ENCODE measurements around the gene OR2H1.
"Not testable (repeated sequence)": the region's sequence is repeated elsewhere in the genome, so short reads cannot be mapped to it uniquely, and the experiment has no call there.

OR2H1 gene

DNA sequence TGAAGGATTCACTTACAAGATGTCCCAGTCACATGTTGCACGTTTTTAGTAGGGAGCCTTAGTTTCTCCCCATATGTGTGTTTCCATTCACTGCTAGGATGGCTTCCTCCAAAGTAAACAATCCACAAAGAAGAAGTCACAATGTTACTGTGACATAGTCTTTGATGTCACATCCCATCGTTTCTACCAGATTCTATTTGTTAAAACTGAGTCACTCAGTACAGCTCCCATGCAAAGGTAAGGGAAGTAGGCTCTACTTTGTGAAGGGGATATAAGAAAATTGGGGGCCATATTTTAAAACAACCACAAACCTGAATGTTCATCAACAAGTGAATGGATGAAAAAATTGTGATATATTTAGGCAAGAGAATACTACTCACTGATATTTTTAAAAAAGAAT is at the start of gene OR2H1, which contains the start of gene OR11A1:
OR2H1 (plus strand) TSS at position 185 of the 400 bp plus-strand sequence. CDS start 4,615 bp downstream, outside the sequence.
OR11A1 (minus strand) TSS at position 101 of the 400 bp plus-strand sequence. CDS start 29,430 bp downstream, outside the sequence.
- no peak for DNase-seq

DNA sequence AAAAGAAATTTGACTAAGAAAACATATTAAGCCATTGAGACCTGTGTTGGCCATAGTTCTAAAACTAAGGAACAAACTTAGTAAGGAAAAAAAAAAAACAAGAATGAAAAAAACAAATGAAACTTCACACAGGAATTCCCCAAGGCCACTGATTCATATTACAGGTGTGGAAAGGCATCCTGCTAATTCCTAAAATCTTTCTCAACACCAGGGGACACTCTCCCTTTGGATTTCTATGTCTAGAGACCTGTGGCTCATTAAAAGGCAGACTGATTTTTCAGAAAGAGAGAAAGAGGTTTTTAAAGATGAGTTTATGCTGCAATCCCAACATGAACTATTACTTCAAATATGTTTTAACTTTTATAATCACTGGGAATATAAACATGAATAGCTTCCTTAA is 42.4 kb upstream of the OR2H1 start, which contains the start of gene OR12D1:
OR12D1 (plus strand) TSS at position 341 of the 400 bp plus-strand sequence.
- DNase-seq: no peak

DNA sequence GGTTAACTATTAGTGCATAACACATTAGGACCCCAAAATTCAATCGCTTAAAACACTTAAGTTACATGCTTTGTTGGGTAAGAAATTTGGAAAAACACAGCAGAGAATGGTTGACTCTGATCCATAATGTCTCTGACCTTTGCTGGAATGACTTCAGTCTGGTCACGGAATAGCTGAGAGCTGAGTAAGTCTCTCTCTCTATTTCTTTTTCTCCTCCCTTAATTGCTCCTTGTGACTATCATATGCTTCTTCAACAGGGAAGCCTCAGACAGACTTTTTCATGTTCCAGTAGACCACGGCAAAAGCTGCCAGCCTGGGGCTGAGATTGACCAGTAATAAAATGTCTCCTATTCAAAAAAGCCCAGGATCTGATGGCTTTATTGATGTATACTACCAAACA is 37.4 kb upstream of the OR2H1 start:
- no peak for DNase-seq

DNA sequence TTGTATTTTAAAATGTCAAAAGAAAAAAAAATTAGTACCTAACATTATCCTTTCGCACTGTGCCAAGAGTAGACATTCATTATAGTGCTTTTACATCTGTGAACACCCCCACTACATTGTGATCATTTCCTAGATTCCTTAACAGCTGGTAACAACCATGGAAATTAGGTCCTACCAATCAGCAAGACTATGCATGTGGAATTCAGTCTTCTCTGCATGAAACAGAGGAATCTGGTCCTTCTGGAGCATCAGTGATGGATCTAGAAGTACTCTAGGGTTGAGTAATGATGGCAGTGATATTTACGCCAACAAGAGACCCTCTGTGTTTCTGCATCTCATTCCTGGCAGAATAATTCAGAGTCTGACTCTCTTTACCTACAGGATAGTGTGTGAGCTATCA is 32.8 kb upstream of the OR2H1 start:
- DNase-seq: no peak

DNA sequence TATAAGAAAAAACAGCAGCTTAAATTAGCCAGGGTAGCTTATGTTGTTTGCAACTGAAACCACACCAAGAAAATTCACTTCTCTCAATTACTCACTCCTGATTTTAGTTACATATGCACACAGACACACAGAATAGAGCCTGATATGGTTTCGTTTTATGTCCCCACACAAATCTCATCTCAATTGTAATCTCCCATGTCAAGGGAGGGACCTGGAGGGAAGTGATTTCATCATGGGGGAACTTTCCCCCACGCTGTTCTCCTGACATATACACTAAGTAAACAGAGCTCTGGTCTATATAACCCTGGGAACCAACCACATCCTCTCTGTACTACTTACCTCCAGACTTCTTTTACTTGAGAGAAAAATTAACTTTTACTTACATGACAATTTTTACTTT is 32.4 kb upstream of the OR2H1 start:
- DNase-seq: no peak

DNA sequence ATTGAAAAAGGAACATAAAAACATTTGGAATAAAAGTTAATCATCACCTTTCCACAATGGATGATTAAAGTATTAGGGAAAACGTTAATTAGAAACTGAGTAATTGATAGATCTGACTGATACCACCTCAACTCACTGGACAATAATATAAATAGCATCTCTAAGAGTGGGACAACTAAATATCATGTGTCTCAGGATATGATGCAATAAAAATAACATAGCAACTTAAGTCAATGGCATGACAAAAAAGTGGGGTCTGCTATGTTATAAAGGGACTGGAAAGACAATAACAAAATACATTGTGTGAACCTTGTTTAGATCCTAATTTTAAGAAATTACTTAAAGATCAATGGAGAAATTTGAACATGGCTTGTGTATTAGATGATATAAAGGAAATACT is 31.9 kb upstream of the OR2H1 start:
- no peak for DNase-seq

DNA sequence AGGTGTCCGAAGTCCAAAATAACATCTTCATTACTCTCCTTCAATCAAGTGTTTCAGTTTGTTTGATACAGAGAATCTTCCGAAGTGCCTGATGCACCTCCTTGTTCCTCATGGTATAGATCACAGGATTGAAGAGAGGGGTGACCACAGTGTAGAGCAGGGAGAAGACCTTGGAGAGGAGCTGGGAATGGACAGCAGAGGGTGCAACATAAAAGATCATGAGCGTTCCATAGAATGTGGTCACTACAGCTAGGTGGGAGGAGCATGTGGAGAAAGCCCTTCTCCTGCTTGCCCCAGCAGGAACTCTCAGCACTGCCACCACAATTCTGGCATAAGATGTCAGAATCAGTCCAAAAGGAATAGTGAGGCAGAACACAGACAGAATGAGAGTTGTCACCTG is 30.3 kb upstream of the OR2H1 start:
- DNase-seq: no peak

DNA sequence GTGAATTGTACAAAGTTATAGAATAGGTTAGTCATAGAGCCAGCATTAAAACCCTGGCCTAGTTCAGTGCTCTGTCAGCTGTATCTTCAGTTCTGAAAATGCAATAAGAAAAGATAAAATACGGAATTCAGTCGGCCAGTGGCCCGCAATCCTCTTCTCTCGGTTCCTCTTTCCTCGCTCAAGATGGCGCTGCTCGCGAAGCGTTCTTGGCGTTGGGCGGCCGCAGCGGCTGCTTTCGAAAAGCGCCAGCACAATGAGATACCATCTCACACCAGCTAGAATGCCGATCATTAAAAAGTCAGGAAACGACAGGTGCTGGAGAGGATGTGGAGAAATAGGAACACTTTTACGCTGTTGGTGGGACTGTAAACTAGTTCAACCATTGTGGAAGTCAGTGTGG is 20.2 kb upstream of the OR2H1 start:
- DNase-seq: not testable (repeated sequence)

DNA sequence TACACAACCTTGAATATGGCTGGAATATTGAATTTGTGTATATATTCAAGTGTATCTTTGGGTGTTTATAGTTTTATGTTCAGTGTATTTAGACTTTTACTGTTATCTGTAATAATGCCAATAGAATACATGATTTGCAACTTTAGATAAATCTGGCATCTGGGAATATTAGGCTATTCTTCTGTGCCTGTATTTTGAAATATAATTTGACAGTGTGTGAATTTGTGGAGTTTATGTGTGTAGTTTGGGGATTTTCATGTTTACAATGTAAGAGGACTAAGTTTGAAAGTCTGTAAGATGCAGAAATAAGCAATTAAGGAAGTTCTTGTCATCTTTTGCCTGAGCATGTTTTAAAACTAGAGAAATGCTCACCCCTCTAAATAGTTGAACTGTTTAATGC is 17.9 kb upstream of the OR2H1 start, which contains the start of gene OR10C1:
OR10C1 (plus strand) TSS at position 301 of the 400 bp plus-strand sequence. CDS start 710 bp downstream, outside the sequence.
- DNase-seq: no peak

DNA sequence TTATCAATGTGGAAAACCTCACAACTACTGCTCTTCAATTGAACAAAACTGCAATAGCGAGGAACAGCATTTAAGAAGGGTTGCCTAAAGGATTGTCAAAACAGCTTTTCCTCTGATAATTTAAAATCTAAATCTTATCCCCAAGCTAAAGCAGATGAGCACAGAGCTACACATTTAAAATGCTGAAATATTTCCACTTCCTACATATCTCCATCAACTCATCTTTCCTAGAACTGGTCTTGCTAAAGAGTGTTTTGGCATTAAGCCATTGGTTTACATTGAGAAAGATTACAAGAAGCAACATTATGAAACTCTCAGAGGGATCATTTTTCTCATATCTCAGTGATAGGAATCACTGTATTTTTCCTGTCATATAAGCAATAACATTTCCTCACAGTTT is 14.2 kb upstream of the OR2H1 start:
- DNase-seq: no peak

DNA sequence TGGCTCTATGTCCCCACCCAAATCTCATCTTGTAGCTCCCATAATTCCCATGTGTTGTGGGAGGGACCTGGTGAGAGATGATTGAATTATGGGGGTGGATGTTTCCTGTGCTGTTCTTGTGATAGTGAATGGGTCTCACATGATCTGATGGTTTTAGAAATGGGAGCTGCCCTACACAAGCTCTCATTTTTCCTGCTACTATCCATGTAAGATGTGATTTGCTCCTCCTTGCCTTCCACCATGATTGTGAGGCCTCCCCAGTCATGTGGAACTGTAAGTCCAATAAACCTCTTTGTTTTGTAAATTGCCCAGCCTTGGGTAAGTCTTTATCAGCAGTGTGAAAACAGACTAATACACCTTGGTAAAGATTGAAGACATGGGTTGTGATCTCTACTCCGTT is 12.9 kb upstream of the OR2H1 start:
- not testable (repeated sequence) for DNase-seq

DNA sequence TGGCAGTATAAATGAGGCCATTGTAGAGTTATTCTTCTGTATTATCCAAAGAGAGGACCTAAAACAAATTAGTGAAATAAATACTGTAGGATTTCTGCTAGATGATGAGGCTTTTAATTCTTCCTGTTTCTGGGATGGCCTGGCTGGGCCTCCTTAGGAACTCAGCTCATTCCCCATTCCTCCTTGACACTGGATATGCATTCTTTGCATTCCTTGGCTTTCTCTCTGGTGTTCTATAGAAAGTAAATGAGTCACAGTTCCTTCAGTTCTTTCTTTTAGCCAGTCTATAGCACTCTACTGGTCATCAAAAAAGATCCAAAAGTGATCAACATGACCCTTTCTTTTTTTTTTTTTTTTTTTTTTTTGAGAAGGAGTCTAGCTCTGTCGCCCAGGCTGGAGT is 9.3 kb upstream of the OR2H1 start:
- DNase-seq: no peak

DNA sequence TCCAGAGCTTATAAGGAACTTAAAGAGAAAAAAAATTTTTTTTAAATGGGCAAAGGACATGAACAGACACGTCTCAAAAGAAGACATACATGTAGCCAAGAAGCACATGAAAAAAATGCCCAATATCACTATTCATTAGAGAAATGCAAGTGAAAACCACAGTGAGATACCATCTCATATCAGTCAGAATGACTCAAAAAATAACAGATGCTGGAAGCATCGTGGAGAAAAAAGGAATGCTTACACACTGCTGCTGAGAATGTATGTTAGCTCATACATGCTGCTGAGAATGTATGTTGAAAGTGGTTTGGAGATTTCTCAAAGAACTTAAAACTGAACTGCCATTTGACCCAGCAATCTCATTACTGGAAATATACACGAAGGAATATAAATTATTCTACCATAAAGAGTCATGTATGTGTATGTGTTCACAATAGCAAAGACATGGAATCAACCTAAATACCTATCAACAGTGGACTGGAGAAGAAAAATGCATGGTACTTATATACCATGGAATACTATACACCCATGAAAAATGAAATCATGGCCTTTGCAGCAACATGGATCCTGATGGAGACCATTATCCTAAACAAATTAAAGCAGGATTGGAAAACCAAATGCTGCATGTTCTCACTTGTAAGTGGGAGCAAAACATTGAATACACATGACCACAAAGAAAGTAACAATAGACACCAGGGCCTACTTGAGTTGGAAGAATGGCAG is 5.3 kb upstream of the OR2H1 start:
- no peak for DNase-seq

DNA sequence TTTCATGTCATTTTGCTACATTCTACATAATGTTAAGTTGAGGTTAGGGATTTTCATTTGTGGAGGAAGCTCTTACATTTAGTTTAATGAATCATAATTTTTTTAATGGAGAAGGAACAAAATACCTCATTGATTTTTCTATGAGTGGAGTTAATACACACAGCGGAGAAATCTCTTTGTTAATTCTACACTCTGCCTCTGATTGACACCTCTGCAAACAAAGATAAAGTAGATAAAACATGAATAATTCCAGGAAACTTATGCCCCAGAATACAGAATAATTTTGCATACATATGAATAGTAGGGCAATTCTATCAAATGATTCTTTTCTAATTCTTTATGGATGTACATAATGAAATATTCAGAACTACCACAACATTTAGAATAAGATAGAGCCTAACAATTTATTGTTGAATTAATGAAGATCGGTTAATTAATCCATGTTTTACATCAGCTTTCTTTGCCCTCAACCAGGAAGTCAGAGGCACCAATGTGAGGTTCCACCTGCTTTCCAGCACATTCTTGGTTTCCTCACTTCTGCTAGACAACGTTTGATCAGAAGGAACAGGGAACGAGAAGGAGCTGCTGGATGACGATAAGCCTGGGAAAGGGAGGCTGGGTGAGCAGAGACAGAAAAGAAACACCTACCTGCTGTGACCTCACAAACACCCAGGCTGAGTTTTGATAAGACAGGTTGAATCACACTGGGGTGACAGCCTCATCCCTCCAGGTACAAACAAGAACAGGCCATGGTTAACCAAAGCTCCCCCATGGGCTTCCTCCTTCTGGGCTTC is 4.3 kb downstream of the OR2H1 start:
- DNase-seq: no peak

DNA sequence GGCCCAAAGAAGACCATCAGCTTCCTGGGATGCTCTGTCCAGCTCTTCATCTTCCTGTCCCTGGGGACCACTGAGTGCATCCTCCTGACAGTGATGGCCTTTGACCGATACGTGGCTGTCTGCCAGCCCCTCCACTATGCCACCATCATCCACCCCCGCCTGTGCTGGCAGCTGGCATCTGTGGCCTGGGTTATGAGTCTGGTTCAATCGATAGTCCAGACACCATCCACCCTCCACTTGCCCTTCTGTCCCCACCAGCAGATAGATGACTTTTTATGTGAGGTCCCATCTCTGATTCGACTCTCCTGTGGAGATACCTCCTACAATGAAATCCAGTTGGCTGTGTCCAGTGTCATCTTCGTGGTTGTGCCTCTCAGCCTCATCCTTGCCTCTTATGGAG is 5.1 kb downstream of the OR2H1 start:
- DNase-seq: no peak

DNA sequence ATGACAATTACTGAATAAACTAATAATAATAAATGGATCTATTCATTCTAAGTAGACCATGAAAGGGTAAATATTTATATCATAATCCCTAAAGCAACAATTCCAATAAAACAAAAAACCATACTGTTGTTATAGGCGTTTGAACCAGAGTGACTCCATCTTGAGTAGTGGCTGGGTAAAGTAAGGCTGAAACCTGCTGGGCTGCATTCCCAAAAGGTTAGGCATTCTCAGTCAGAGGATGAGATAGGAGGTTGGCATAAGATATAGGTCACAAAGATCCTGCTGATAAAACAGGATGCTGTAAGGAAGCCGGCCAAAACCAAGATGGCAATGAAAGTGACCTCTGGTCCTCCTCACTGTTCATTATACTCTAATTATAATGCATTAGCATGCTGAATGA is 8.3 kb downstream of the OR2H1 start:
- no peak for DNase-seq

DNA sequence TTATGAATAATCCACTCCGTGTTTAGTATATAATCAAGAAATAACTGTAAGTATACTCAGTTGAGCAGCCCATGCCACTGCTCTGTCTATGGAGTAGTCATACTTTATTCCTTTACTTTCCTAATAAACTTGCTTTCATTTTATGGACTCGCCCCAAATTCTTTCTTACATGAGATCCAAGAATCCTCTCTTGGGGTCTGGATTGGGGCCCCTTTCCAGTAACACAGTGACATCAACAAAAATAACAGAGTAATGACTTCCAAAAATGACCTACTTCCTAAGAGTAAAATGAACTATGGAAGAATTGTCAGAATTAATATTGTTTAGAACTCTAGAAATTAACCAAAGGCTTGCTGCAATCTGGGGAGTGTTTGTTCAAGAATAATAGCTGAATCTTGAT is 8.8 kb downstream of the OR2H1 start:
- DNase-seq: no peak

DNA sequence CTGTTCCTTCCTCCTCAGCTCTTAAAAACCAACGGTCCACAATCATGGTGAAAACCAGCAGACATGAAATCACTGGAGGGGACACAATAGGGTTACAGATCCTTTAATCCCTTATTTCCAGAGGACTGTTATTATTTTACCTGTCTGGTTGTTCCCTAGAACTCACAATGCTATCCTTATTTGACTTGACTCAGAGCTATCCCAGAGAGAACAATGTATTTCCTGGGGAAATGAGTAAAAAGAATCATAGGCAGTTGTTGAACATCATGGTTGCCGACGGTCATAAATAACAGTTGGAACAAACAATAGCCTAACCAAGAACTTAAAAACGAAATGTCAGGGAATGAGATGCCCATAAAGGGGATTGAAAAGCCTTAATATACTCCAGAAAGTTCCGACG is 9.3 kb downstream of the OR2H1 start:
- no peak for DNase-seq

DNA sequence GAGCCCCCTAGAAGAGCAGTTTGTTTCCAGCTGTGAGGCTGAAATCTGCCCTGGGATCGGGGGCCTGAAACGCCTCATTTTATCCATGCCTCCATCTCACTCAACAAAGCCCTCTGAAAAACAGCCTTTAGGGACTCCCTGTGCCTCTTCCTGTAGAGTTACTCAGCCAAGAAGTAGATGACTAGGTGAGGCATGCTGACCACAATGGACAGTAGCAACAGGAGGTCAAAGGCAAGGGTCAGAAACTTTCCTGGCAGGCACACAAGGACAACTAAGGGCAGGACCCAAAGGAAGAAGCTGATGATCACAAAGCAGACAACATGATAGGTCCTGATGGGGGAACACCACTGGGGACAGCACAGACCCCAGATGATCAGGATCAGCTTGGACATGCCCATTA is 18.0 kb downstream of the OR2H1 start:
- DNase-seq: no peak

DNA sequence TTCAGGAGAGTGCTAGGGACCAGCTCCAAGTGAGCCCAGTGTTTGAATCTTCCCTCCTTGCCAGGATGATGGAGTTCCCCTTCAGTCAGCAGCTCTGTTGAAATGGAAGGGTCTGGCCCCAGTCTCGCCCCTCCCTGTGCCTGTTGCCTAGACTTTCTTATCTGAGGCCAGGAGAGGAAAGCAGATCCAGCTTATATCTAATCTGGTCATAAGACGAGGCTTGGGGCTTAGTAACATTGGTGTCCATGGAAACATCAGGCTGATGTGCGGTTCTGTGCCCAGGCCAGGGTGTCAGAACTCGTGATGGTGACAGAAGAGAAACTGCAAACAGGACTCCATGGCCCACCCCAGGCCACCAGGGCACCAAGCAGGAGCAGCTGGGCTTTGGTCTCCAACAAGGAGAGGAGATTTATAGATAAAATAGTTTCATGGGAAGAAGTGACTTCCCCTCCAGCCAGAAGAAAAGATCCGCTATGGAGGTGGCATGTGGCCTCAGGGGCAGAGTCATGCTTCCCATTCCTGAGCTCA is 21.0 kb downstream of the OR2H1 start:
- DNase-seq: no peak

DNA sequence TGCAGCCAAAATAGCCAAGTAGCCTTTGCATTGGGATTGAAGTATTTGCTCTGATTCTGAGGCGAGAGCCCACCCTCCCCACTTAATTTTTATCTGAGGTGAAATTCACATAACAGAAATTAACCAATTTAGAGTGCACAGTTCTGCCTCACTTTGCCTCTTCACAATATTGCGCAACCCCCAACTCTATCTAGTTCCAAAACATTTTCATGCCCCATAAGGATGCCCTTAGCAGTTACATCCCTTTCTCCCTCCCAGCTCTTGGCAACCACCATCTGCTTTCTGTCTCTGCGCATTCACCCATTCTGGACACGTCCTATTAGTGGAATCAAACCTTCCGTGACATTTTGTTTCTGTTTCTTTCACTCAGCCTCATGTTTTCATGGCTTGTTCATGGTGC is 21.8 kb downstream of the OR2H1 start:
- no peak for DNase-seq

DNA sequence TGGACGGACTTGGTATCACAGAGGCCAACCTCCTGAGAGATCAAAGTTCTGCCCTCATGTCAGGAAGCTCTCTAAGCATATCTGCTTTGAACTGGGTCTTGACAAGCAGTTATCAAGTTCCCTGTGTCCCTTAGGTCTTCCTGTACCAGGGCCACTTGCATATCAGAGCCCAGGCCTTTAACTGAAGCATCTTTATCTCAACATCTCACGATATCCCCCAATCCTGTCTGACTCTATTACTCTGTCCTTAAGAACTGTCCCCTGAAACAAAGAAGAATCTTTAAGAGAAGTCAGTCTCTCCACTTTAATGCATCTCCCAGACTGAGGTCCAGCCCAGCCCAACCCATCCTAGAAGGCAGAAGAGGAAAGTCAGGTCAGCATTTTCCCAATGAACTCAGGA is 22.6 kb downstream of the OR2H1 start:
- no peak for DNase-seq

DNA sequence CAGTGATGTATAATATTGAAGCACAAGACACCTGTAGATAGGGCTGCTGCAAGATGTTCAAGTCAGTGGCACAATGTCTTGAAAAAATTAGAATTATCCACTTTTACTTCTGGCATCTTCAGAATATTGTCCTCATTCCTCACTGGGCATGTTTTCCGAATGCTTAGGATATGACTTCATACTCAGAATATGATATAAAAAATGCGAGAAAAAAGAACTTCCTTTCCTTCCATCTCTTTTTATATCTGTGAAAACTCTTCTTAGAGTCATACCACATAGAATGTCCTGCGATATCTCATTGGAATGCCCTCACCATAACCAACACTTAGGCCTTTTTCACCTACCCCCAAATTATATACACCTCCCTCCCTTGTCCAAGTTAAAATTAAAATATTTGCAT is 26.2 kb downstream of the OR2H1 start:
- no peak for DNase-seq

DNA sequence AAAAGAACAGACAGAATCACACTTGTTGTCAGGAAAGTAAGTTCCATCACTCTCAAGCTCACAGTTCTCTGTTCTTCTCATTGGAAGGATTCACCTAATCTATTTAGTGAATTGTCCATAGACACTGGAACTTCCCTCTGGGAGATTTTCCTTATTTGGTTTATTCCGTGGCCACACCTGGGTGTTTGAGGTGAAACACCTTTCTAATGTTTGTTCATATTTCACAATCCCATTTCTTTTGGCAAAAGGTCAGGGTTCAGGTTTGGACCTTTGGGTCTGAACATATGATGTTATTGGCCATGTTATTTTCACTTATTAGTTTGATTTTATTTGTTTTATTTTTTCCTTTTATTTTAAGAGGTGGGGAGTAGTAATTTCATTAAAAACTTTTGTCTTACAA is 26.8 kb downstream of the OR2H1 start:
- no peak for DNase-seq
